ENCODE results near the gene RAB10. TPM values are rescaled to one million over a fixed set of nuclear protein-coding genes. Genes with fewer than 3 reads are reported as not detected.

The RAB10 gene
- total RNA-seq, 2 donors from 2014 or later = 118 to 139 TPM

DNA sequence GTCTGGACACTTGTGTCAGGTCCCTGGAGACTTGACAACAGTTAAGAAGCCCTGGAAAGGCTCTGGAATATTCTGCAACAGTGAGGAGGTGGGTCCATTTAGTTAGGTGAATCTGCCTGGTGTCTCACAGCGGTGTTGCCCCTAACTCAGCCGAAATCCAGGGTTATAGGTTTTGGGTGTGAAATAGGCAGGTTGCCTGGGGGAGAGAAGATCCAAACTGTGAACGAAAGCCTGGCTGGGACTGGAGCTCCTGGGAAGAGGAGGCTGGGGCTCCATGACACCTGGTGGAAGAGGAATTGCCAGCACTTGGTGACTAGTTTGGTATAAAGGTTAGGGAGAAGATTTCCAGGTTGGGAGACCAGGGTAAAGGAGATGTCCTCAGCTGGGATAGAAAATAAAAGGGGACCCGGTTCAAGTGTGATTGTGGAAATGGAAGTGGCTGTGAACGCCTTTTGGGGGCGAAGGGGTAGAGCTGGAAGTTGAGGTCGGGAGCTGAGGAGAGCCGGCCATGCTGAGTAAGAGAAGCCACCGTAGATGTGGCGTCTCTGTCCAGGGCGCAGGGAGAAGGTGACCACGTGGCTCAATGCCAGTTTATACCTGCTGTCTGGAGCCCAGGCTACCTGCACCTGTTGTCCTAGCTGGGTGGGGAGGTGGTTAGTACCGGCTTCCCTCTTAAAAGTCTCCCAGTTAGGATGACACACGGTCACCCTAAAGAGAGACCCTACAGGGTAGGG is 136.0 kb downstream of the RAB10 start:
- no peaks in the 10 kb centered on the region for H3K9me3 ChIP-seq
- H3K4me1 ChIP-seq (replicated peaks) = peaks cover 4% of the 10 kb centered on the region
- DNase-seq (ENCODE audit: low spot score) = no peak
- 79% methylated on average over 14 of the region's 14 CpGs for WGBS
- H3K36me3 ChIP-seq = no peaks in the 10 kb centered on the region
- H3K27me3 ChIP-seq (replicated peaks; ENCODE audit: insufficient read depth) = no peaks in the 10 kb centered on the region
- no peak overlapping the region for H3K27ac ChIP-seq
- TF ChIP-seq POLR2A (IDR thresholded peaks at IDR 0.05) = no peak
- no peak for TF ChIP-seq CTCF (IDR thresholded peaks at IDR 0.05)
- no peak for TF ChIP-seq POLR2AphosphoS5 (IDR thresholded peaks at IDR 0.05)
- intact Hi-C loops (cut with DNase I) = no loop called here
- H3K4me3 ChIP-seq = no peak overlapping the region

DNA sequence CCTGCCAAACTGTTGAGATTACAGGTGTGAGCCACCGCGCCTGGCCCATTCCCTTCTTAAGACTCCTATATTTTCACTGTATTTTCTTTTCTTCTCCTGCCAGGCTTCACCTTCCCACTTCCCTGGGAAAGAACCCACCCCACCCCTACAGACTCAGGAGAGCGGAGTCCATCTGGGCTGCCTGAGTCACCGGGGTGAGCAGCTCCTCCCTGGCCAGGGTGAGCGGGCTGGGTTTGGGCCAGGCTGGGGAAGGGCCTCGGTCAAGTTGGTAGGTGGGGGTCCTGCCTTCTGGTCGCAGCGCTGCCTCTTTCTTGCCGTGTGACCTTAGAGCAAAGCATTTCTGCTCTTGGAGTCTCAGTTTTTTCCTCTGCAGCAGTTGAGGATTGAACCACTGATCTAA is 136.9 kb downstream of the RAB10 start:
- Histone ChIP-seq H3K4me1 (replicated peaks) (peaks cover 4% of the 10 kb centered on the region), H3K27ac (no peak overlapping the region), H3K4me3 (no peak overlapping the region), H3K27me3 (replicated peaks; ENCODE audit: insufficient read depth) (no peaks in the 10 kb centered on the region), H3K9me3 (no peaks in the 10 kb centered on the region), H3K36me3 (no peaks in the 10 kb centered on the region)
- no peak for TF ChIP-seq POLR2A (IDR thresholded peaks at IDR 0.05)
- TF ChIP-seq CTCF (IDR thresholded peaks at IDR 0.05) = no peak
- TF ChIP-seq POLR2AphosphoS5 (IDR thresholded peaks at IDR 0.05) = no peak
- 86% methylated on average over 9 of the region's 9 CpGs for WGBS
- no peak for DNase-seq (ENCODE audit: low spot score)
- intact Hi-C loops (cut with DNase I) = no loop called here

- DNase-seq (ENCODE audit: low spot score) = no peak
- Histone ChIP-seq H3K36me3 (no peaks in the 10 kb centered on the region), H3K27me3 (replicated peaks; ENCODE audit: insufficient read depth) (no peaks in the 10 kb centered on the region), H3K4me3 (peak overlapping the region; percentile 33 to 41), H3K27ac (no peak overlapping the region), H3K9me3 (no peaks in the 10 kb centered on the region), H3K4me1 (replicated peaks) (peaks cover 4% of the 10 kb centered on the region)
- WGBS = 47% methylated on average over 24 of the region's 56 CpGs
- intact Hi-C loops (cut with DNase I) = no loop called here
- TF ChIP-seq POLR2AphosphoS5 (IDR thresholded peaks at IDR 0.05) (no peak), POLR2A (IDR thresholded peaks at IDR 0.05) (no peak), CTCF (IDR thresholded peaks at IDR 0.05) (no peak)
Measured at GRCh38 chr2:26172189-26172870, 138.4 kb downstream of the RAB10 start.

DNA sequence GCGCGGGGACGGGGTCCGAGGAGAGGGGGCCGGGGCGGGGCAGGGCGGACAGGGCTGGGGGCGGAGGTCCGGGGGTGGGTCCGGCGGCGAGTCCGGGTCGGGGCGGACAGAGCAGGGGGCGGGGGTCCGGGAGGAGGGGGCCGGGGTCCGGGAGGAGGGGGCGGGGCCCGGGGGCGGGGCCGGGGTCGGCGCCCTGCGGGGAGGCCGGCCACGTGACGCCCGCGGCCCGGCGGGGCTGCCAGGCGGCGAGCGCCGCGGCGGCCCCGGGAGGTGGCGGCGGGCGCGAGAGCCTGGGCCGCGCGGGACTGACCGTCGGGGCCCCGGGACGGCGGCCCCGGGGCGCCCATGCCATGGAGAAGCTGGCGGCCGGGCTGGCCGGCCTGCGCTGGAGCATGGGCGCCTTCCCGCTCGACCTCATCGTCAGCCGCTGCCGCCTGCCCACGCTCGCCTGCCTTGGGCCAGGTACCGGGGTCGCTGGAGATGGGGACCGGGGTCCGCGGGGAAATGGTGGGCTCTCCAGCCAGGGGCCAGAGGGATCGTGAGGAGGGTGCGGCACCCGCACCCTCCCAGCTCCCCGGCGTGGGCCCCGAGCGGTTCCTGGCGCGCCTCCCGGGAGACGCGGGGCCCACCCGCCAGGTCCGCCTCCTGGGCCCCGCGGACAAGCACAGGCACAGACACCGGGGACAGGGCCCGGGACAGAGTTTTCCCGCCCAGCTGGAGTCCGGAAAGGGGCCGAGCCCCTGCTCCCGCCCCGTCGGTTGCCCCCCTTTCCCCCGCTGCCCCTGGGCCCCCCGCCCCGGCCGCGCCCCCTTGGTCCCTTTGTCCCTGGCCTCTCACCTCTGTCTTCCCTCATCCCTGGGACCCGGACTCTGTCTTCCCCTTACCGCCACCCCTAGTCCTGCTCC is 139.2 kb downstream of the RAB10 start, which contains the start of gene GAREM2:
TSS of gene GAREM2 (plus strand) at position 218 of the 905 bp plus-strand sequence. CDS start at position 351, 133 bp downstream.
- Histone ChIP-seq H3K4me1 (replicated peaks) (peaks cover 4% of the 10 kb centered on the region), H3K27ac (no peak within 1 kb of the TSS), H3K4me3 (peak within 1 kb of the TSS; percentile 33 to 41), H3K9me3 (no peaks in the 10 kb centered on the region), H3K36me3 (no peaks in the 10 kb centered on the region), H3K27me3 (replicated peaks; ENCODE audit: insufficient read depth) (no peaks in the 10 kb centered on the region)
- DNase-seq (ENCODE audit: low spot score) = no peak
- intact Hi-C loops (cut with DNase I) = no loop called here
- 0% methylated on average over 36 of the region's 102 CpGs for WGBS
- TF ChIP-seq POLR2AphosphoS5 (IDR thresholded peaks at IDR 0.05) (no peak), CTCF (IDR thresholded peaks at IDR 0.05) (no peak), POLR2A (IDR thresholded peaks at IDR 0.05) (no peak)

All from prostate gland (tissue), 2 donors.